Right ventricle myocardium superior (tissue), 1 donor: ENCODE results near the gene JAM3. TPM values are rescaled to one million over a fixed set of nuclear protein-coding genes. Genes with fewer than 3 reads are reported as not detected.
"Not testable (repeated sequence)": the region's sequence is repeated elsewhere in the genome, so short reads cannot be mapped to it uniquely, and the experiment has no call there.

Source experiments
- ATAC-seq: fragments of 200-7000 bp; cut with Tn5 transposase; one replicate; pipeline ENCODE4 v1.9.1; 2020; ENCODE audit warnings: mild to moderate bottlenecking; ENCODE audit not compliant: poor library complexity
- DNase-seq: peaks from one replicate; pipeline ENCODE4 v3.0.0-alpha.2; 2020
- intact Hi-C: fragments of 100-400 bp; cut with DNase I; formaldehyde crosslinking; loops from one replicate; pipeline ENCODE4 v1.11.2; 2022
- total RNA-seq: library from RNA; stranded (reverse); fragmentation: NEBNext Ultra II Directional; extraction: Animal tissue kit (Norgen Biotek cat#: 25700); gene quantifications from one replicate; pipeline ENCODE4 v1.2.1, GENCODE V29; 2021
- donor health status: DM: no; HTN: yes; CAD: no; lungs with severe emphysema.

Gene JAM3
- total RNA-seq, 1 donor from 2014 or later = 23.1 TPM

DNA sequence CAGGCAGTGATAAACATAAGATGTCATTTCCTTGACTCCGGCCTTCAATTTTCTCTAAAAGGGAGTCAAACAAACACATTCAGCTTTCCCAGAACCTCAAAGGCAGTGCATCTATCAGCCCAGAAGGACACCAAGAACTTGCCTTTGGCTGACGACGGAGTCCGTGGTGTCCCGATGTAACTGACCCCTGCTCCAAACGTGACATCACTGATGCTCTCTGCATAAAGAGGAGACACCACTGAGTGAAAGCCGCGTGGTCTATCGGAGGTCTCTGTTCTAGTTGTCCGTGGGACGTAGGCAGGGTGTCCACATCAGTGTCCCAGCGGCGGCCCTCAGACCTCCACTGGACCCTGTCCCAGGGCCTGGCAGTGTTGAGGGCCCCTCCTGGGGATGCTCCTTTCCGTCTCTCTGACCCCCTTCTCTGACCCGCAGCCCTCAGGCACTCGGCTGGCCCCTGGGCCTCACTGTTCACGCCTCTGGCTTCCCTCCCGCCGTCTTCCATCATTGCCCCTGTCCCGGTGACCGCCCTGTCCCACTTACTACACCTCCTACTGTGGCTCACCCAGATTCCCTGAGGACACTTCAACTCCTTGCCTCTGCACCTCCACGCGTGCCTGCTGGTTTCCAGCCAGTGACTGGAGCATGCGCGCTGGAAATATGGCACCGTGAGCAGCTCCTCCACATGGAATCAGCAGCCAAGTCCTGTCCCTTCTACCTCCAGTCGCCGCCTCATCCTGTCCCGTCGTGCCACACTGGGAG, 84.5 kb downstream of the JAM3 start:
- ATAC-seq (no peak), DNase-seq (no peak)
- intact Hi-C loops = no loop called here

DNA sequence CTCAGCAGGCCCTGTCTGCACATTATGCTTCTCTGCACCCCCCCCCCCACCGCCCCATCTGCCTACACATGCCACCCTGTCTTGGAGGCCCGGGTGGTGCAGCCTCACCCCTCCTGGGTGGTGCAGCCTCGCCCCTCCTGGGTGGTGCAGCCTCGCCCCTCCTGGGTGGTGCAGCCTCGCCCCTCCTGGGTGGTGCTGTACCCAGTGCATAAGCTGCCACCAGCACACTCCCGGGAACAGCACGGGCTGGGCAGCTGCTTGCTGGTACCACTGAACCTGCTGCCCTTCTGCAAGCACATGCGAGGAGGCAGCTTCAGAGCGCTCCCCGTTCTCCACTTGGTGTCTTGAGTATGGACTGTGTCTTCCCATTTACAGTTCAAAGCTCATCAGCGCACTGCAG, 85.6 kb downstream of the JAM3 start:
- ATAC-seq (no peak), DNase-seq (no peak)
- intact Hi-C loops = no loop called here

DNA sequence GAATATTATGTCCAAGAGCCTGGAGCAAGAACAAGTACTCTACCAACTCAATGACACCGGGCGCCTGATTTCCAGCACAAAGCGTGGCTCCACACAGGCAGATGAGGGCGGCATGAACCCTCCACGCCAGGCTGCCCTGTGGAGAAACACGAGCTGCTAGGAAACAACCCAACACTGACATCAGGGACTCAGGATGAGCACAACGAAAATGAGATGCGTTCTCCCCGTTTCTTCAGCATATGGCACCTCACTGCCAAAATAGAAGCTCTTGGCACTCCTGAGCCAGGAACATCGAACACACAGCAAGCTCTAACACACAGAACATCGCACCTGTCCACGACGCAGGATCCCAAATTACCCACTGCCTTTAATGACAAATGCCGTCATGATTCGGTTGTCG, 86.6 kb downstream of the JAM3 start:
- DNase-seq = no peak
- intact Hi-C loops = no loop called here
- no peak for ATAC-seq

DNA sequence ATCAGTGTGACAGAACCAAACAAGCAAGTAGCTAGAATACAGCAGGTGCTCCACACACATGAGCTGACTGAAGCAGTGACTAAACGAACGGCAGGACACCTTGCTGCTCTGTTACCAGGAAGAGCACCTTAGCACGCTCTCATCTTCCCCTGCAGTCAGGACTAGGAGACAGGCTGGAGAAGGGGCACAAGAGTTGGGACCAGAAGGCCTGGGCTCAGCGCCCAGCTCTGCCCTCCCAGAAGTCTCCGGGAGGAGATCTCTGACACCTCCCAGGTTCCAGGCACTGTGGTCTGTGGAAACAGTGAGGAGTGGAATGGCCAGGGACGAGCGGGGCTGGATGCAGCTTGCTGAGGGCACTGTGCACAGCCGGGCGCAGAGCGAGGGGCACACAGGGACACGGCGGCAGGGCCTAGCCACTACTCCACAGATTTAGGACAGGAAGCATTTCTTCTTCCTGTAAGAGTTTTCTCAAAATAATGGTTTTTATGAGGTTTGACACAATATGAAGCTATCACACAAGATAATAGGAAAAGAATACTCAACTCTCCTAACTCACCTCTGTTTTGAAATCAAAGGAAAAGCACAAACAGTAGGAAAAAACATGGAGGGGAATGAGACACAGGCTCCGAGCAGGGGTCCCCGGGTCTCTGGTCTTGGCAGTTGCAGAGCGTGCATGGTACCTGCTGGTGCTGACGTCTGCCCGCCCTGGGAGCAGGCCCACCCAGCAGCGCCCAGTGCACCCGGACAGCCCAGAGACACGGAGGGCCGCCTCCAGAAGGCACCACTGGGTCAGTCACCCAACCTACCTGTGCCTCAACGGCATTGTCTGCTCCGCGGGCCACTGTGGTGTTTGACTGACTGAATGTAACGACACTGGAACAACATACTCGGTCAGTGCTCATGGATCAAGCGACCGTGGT, 87.3 kb downstream of the JAM3 start:
- DNase-seq (no peak), ATAC-seq (no peak)
- intact Hi-C loops = no loop called here

DNA sequence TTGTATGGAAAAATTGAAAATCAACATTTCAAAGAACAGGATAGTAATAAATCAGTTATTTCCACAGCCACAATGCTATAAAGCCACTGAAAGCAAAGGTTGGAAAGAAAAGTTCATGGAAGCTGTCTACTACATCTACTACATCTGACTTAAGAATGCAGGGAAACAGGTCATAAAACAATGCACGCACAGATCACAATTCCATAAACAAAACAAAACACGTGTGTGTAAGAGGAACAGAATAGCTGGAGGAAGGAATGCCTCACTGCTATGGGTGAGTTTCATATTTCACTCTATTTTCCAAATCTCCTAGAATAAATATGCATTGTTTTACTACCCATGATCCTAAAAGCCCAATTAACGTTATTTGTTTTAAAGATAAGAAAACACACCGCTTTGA, 88.6 kb downstream of the JAM3 start:
- DNase-seq (no peak), ATAC-seq (no peak)
- intact Hi-C loops = no loop called here

DNA sequence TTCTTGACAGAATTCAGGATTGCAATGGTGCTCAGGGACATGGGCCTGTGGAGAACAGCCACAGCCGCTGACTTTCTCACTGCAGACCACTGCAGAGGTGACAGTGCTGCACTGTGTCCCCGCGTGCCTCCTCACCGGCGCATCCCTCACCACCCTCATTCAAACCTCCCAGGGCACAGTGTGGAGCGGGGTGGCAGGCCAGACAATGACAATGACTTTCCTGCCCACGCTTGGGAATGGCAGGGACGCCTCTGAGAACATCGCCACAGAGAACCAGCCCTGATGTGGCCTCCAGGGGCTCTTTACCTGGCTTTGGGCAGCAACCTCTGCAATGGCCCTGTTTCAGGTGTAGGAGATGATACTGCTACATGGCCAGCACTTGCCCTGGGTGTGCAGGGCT, 89.2 kb downstream of the JAM3 start:
- ATAC-seq = no peak
- intact Hi-C loops = no loop called here
- no peak for DNase-seq

DNA sequence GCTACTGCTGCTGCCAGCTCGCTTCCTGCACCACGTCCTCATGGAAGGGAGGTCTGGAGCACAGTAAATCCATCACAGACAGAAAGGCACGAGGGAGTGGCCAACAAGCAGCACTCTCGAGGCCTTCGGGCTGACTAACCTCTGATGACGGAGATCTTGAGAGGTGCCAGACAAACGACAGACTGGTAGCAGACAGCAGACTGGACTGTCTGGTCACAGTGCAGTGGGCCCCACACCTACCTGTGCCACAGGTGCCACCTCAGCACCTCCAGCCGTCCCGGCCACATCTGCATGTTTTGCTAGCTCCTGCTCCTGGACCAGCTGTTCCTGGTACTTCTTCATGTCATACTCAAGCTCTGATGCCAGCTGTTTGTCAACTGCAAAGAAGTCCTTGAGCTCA, 90.8 kb downstream of the JAM3 start:
- DNase-seq = no peak
- ATAC-seq = no peak

DNA sequence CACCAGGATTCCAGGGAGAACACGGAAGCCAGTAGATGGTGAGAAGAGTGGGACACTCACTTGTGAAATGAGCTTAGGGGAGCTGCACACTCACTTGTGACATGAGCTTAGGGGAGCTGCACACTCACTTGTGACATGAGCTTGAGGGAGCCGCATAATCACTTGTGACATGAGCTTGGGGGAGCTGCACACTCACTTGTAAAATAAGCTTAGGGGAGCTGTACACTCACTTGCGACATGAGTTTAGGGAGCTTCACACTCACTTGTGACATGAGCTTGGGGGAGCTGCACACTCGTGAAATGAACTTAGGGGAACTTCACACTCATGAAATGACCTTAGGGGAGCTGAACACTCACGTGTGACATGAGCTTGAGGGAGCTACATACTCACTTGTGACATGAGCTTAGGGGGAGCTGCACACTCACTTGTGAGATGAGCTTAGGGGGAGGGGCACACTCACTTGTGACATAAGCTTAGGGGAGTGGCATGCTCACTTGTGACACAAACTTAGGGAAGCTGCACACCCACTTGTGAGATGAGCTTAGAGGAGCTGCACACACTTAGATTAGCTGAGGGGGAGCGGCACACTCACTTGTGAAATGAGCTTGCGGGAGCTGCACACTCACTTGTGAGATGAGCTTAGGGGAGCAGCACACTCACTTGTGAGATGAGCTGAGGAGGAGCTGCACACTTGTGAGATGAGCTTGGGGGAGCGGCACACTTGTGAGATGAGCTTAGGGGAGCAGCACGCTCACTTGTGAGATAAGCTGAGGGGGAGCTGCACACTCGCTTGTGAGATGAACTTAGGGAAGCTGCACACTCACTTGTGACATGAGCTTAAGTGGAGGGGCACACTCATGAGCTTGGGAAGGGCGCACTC, 95.9 kb downstream of the JAM3 start:
- no peak for ATAC-seq
- no peak for DNase-seq
- intact Hi-C loops = no loop called here

More for the DNA sequence above, 90.8 kb downstream of the JAM3 start:
- intact Hi-C loops = no loop called here

GRCh38 chr11:134170177-134170918, 101.5 kb downstream of the JAM3 start:
- DNase-seq (no peak), ATAC-seq (no peak)
- intact Hi-C loops = no loop called here

DNA sequence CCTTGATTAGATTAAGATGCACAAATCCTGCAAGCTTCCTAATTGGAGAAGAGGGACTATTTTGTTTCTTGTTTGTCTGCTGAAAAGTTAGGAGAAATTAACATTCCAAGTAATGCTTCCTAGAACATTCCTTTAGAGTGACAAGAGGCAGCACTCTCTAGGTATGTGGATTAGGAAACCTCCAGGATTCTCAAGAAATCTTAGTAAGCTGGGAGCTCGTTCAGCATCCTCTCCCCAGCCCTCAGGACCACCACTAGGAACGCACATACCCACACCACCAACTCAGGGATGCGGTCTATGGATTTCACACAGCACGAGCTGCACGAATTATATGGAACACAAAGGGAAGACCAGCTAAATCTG, 102.0 kb downstream of the JAM3 start:
- intact Hi-C loops = no loop called here
- DNase-seq = no peak

GRCh38 chr11:134171951-134172350, 103.1 kb downstream of the JAM3 start:
- intact Hi-C loops = no loop called here
- ATAC-seq = no peak
- no peak for DNase-seq

More for the DNA sequence above, 102.0 kb downstream of the JAM3 start:
- ATAC-seq = no peak

DNA sequence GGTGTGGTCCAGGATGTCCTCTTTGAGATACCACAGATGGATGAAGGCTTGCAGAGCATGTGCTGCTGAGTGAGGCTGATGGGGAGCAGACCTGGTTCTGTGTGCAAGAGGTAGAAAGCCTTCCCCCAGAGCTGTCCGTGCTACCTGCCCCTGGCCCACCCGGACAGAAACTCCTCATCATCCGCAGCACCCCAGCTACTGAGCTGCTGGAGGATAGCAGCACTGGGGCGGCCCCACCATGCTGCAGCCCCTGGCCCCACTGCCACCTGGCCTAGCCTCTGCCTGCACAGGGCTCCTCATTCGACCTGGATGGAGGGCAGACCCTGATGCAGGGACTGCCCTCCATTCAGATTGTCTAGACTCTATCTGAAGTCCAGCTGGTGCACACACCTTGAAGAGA, 104.4 kb downstream of the JAM3 start:
- no peak for DNase-seq
- intact Hi-C loops = no loop called here
- no peak for ATAC-seq

GRCh38 chr11:134176284-134176683, 107.4 kb downstream of the JAM3 start:
- DNase-seq (no peak), ATAC-seq (no peak)
- intact Hi-C loops = no loop called here

- ATAC-seq = no peak
- intact Hi-C loops = no loop called here
These were observed 109.3 kb downstream of the JAM3 start for GRCh38 chr11:134178032-134178674.

GRCh38 chr11:134181707-134182106, 112.8 kb downstream of the JAM3 start:
- DNase-seq (no peak), ATAC-seq (no peak)
- intact Hi-C loops = no loop called here

More at GRCh38 chr11:134178032-134178674, 109.3 kb downstream of the JAM3 start:
- DNase-seq = no peak

DNA sequence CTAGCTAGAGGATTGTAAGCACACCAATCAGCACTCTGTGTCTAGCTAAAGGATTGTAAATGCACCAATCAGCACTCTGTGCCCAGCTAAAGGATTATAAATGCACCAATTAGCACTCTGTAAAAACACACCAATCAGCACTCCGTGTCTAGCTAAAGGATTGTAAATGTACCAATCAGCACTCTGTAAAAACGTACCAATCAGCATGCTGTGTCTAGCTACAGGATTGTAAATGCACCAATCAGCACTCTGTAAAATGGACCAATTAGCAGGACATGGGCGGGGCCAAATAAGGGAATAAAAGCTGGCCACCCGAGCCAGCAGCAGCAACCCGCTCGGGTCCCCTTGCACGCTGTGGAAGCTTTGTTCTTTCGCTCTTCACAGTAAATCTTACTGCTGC, 119.2 kb downstream of the JAM3 start:
- intact Hi-C loops, DNase-seq, ATAC-seq: not testable (repeated sequence)

GRCh38 chr11:134196756-134197155, 127.9 kb downstream of the JAM3 start:
- DNase-seq (no peak), ATAC-seq (no peak)
- intact Hi-C loops = no loop called here

DNA sequence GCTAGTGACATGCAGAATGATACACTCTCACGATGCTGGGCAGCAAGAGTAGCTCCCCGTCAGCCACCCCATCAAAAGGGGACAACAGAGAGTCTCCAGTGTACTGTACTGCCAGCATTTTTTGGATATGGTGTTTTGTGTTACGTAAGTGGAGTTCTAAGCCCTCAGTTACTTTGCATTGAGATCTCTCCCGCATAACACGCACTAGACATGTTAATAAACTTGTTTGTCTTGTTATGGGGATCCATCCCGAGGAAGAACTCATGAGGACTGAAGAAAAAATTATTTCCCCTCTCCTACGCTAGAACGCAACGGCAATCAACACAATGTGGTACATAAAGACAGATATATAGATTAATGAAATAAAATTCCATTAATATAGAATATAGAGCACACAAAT, 130.7 kb downstream of the JAM3 start:
- intact Hi-C loops = no loop called here
- ATAC-seq = no peak
- DNase-seq = no peak
